GM19023 (cell line): ENCODE results near the gene GNA15.

ENCODE experiments used
- ATAC-seq: cut with Tn5 transposase; IDR thresholded peaks from one replicate; pipeline ENCODE4 v1.9.1; 2021; ENCODE audit warnings: mild to moderate bottlenecking, moderate library complexity; ENCODE audit not compliant: unreplicated experiment

GNA15 gene

GRCh38 chr19:3105641-3106508 is 30.0 kb upstream of the GNA15 start:
- no peak for ATAC-seq

GRCh38 chr19:3106509-3107141 is 29.2 kb upstream of the GNA15 start:
- ATAC-seq = no peak

GRCh38 chr19:3107658-3108057 is 28.2 kb upstream of the GNA15 start:
- no peak for ATAC-seq

GRCh38 chr19:3108775-3109174 is 27.1 kb upstream of the GNA15 start:
- ATAC-seq = no peak

GRCh38 chr19:3109491-3109890 is 26.3 kb upstream of the GNA15 start:
- ATAC-seq = no peak

- no peak for ATAC-seq
Observed at GRCh38 chr19:3110126-3110825, 25.6 kb upstream of the GNA15 start.

- ATAC-seq = no peak
Observed at GRCh38 chr19:3111586-3112247, 24.1 kb upstream of the GNA15 start.

GRCh38 chr19:3112375-3113099 is 23.3 kb upstream of the GNA15 start:
- ATAC-seq = no peak

- ATAC-seq = no peak
Observed at GRCh38 chr19:3113100-3114017, 22.5 kb upstream of the GNA15 start.

- ATAC-seq = no peak
Observed at GRCh38 chr19:3114018-3114726, 21.7 kb upstream of the GNA15 start.

- no peak for ATAC-seq
Observed at GRCh38 chr19:3114811-3115210, 21.0 kb upstream of the GNA15 start.

GRCh38 chr19:3115411-3115810 is 20.4 kb upstream of the GNA15 start:
- ATAC-seq = no peak

GRCh38 chr19:3115916-3116602 is 19.8 kb upstream of the GNA15 start:
- no peak for ATAC-seq

GRCh38 chr19:3116621-3117020 is 19.2 kb upstream of the GNA15 start:
- no peak for ATAC-seq

- ATAC-seq = no peak
Observed at GRCh38 chr19:3117716-3118115, 18.1 kb upstream of the GNA15 start.

- ATAC-seq = no peak
Observed at GRCh38 chr19:3118232-3119070, 17.4 kb upstream of the GNA15 start.

GRCh38 chr19:3119071-3119595 is 16.7 kb upstream of the GNA15 start:
- ATAC-seq = no peak
